C4-2B (cell line): Measurements from ENCODE around the gene PLAU.
"Not testable (repeated sequence)": the region's sequence is repeated elsewhere in the genome, so short reads cannot be mapped to it uniquely, and the experiment has no call there.

Source experiments
- H3K27ac ChIP-seq: fragments of 450-650 bp; 2 replicates; pipeline ENCODE4 v1.5.1; 2017
- ZFX ChIP-seq: fragments of 450-650 bp; IDR thresholded peaks from 2 replicates; pipeline ENCODE4 v1.6.1; 2017
- TF ChIP-seq, protein P1 (sequence below): fragments of 450-650 bp; conservative IDR thresholded peaks from 2 replicates; pipeline ENCODE4 v1.5.1; 2017; ENCODE audit warnings: mild to moderate bottlenecking

PLAU gene

DNA sequence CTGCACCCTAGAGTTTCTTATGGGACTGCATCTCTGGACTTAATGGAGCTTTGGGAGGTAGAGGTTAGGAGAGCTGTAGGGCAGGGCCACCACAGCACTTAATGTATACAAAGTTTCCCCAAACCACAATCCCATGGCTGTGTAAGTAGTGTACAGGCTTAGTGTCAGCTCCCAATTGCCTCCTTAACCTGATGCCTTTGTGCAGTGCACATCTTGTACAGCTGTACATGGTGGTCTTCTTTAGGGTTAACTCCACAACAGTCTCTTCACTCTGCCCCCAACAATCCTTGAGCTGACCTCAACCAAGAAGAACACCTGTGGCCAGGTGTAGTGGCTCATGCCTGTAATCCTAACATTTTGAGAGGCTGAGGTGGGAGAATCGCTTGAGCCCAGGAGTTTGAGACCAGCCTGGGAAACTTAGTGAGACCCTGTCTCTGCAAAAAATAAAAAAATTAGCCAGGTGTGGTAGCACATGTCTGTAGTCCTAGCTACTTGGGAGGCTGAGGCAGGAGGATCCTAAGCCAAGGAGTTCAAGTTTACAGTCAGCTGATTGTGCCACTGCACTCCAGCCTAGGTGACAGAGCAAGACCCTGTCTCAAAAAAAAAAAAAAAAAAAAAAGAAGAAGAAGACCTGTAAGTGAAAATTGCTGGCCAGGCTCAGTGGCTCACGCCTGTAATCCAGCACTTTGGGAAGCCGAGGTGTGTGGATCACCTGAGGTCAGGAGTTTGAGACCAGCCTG is 6.8 kb downstream of the PLAU start:
- no peak overlapping the region for H3K27ac ChIP-seq

DNA sequence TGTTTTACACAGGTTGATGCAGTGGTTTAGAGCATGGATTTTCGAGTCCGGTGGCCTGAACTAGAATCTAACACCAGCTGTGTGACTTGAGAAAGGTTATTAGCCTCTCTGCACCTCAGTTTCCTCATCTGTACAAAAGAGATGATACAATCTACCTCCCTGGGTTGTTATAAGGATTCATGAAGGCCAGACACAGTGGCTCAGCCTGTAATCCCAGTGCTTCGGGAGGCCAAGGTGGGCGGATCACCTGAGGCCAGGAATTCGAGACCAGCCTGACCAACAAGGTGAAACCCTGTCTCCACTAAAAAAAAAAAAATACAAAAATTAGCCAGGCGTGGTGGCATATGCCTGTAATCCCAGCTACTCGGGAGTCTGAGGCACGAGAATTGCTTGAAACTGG is 8.5 kb downstream of the PLAU start:
- H3K27ac ChIP-seq: not testable (repeated sequence)

More for the DNA sequence above, 6.8 kb downstream of the PLAU start:
- TF ChIP-seq ZFX: no peak
- TF ChIP-seq, protein P1, sequence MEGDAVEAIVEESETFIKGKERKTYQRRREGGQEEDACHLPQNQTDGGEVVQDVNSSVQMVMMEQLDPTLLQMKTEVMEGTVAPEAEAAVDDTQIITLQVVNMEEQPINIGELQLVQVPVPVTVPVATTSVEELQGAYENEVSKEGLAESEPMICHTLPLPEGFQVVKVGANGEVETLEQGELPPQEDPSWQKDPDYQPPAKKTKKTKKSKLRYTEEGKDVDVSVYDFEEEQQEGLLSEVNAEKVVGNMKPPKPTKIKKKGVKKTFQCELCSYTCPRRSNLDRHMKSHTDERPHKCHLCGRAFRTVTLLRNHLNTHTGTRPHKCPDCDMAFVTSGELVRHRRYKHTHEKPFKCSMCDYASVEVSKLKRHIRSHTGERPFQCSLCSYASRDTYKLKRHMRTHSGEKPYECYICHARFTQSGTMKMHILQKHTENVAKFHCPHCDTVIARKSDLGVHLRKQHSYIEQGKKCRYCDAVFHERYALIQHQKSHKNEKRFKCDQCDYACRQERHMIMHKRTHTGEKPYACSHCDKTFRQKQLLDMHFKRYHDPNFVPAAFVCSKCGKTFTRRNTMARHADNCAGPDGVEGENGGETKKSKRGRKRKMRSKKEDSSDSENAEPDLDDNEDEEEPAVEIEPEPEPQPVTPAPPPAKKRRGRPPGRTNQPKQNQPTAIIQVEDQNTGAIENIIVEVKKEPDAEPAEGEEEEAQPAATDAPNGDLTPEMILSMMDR: no peak

DNA sequence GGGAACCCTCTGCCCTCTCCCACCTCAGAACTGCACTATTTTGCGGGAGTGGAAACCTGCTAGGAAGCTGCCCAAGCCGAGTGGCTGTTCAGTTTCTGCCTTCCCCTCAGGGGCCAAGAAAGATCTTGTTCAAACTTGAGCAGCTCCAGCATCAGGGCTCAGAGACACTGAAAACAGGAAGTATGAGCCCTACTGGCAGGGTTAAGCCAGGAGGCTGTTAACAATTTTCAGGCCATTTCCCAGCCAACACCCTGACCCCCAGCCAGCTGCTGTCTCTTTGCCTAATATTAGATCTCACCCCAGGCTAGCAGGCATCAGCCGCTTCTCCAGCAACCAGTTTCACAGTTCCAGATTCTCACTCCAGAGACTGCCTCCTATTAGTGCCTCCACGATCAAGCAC is 9.2 kb downstream of the PLAU start:
- TF ChIP-seq, protein P1: no peak
- TF ChIP-seq ZFX: no peak
- no peak overlapping the region for H3K27ac ChIP-seq

DNA sequence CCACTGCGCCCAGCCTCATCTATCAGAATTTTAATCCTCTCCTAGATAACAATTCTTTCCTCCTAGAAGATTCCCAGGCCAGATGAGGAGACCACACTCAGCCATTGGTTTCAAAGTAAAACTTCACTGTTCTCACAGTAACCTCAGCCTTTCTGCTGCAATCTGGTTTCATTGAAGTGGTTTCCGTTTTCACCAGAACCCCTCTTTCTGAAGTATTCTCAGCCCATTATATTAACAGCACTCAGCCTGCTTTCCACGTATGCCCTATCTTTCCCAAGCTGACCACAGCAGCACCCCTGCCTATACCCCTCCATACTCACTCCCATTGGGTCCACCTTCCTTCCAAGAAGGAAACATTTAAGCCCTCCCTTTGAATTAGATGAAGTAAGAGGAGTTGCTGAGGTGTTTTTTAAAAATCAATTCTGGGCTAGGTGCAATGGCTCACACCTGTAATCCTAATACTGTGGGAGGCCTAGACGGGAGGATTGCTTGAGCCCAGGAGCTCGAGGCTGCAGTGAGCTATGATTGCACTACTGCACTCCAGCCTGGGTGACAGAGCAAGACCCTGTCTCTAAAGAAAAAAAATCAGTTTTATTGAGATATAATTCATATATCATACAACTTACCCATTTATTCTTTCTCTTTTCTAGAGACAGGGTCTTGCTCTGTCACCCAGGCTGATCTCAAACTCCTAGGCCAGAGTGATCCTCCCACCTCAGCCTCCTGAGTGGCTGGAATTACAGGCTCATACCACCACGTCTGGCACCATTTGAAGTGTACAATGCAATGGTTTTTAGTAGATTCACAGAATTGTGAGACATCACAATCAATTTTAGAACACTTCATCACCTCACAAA is 11.3 kb downstream of the PLAU start:
- TF ChIP-seq ZFX: no peak
- TF ChIP-seq, protein P1: no peak
- H3K27ac ChIP-seq: no peak overlapping the region

DNA sequence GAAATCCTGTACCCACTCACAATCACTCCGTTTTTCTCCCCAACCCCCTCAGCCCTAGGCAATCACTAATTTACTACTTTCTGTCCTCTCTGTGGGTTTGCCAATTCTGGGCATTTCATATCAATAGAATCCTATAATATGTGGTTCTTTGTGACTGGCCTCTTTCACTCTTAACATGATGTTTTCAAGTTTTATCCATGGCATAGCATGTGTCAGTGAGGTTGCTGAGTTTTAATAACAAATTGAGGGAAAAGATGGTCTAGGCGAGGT is 11.9 kb downstream of the PLAU start:
- H3K27ac ChIP-seq: no peak overlapping the region
- no peak for TF ChIP-seq ZFX
- TF ChIP-seq, protein P1: no peak

DNA sequence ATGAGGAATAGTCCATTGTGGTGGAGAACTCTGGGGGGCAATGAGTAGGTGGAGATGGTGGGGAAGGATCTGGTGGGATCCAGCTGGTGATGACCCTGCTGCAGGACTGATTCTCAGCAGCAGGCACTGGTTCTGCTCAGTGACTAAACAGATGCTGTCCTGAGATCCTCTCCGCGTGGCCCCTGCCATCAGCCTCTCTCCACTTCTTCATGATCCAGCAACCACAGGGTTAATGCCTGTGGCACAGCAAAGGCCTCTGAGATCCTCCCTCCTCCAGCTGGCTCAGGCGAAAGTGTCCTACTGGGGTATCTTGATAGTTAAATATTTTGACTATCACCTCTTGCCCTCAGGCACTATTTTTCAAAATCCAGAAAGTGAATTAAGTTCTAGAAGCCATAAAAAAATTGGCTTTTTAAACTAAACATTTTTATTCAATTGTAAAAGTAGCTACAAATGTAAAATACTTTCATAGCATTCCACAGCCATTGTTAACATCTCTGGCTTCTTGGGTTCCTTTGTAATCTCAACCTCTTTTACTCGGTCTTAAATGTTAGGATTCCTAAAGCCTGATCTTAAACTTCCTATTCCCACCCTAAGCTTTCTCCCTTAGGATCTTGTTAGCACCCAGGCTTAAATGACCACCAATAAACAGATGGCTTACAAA is 13.1 kb downstream of the PLAU start:
- no peak overlapping the region for H3K27ac ChIP-seq
- TF ChIP-seq, protein P1: no peak
- no peak for TF ChIP-seq ZFX

DNA sequence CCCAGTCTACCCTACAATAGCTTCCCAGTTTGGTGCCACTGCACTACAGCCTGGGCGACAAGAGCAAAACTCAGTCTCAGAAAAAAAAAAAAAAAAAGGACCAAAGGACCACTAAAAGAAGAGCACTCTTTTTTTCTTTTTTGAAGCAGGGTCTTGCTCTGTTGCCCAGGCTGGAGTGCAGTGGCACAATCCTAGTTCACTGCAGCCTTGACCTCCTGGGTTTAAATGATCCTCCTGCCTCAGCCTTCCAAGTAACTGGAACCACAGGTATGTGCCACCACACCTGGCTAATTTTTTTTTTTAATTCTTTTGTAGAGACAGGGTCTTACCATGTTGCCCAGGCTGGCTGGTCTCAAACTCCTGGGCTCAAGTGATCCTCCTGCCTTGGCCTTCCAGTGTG is 14.0 kb downstream of the PLAU start:
- TF ChIP-seq, protein P1: no peak
- TF ChIP-seq ZFX: no peak
- H3K27ac ChIP-seq: no peak overlapping the region
